Loucy (cell line): Measurements from ENCODE around the gene RHOT2.

Experiments used
- H2AFZ ChIP-seq: fragments of 200-600 bp; sonication (generic); 2 replicates; pipeline ENCODE4 v1.6.0; 2016; ENCODE audit warnings: antibody characterized with exemption, mild to moderate bottlenecking, low read length, moderate library complexity
- H3F3A ChIP-seq: fragments of 200-600 bp; 2 replicates; pipeline ENCODE4 v1.6.0; 2016; ENCODE audit warnings: antibody characterized with exemption, low read depth, mild to moderate bottlenecking
- H3K27me3 ChIP-seq: fragments of 200-600 bp; sonication (generic); 2 replicates; pipeline ENCODE4 v1.6.1; 2014; ENCODE audit warnings: low read length, mild to moderate bottlenecking; ENCODE audit not compliant: insufficient read depth, poor library complexity, severe bottlenecking
- H3K36me3 ChIP-seq: fragments of 200-600 bp; sonication (generic); 2 replicates; pipeline ENCODE4 v1.6.1; 2016; ENCODE audit warnings: low read length; ENCODE audit not compliant: insufficient read depth
- H3K4me1 ChIP-seq: fragments of 200-600 bp; sonication (generic); 2 replicates; pipeline ENCODE4 v1.5.1; 2014; ENCODE audit warnings: low read length, mild to moderate bottlenecking; ENCODE audit not compliant: insufficient read depth, poor library complexity, severe bottlenecking
- H3K4me2 ChIP-seq: fragments of 200-600 bp; sonication (generic); 2 replicates; pipeline ENCODE4 v1.6.0; 2014; ENCODE audit warnings: antibody characterized with exemption, low read length, low read depth, mild to moderate bottlenecking; ENCODE audit not compliant: poor library complexity, severe bottlenecking
- H3K4me3 ChIP-seq: fragments of 200-600 bp; sonication (generic); 2 replicates; pipeline ENCODE4 v1.5.1; 2014; ENCODE audit warnings: low read length, mild to moderate bottlenecking, mixed read lengths; ENCODE audit not compliant: poor library complexity, severe bottlenecking
- H3K79me2 ChIP-seq: fragments of 200-600 bp; sonication (generic); 2 replicates; pipeline ENCODE4 v1.6.1; 2014; ENCODE audit warnings: low read length; ENCODE audit not compliant: insufficient read depth
- H3K9ac ChIP-seq: fragments of 200-600 bp; sonication (generic); 2 replicates; pipeline ENCODE4 v1.6.0; 2014; ENCODE audit warnings: mild to moderate bottlenecking, low read depth, low read length, moderate library complexity; ENCODE audit not compliant: poor library complexity, severe bottlenecking
- H3K9me2 ChIP-seq: fragments of 200-600 bp; sonication (generic); replicated peaks from 2 replicates; pipeline ENCODE4 v1.6.1; 2016; ENCODE audit warnings: low read depth, low read length, mixed read lengths
- H3K9me3 ChIP-seq: fragments of 200-600 bp; sonication (generic); 2 replicates; pipeline ENCODE4 v1.6.1; 2014; ENCODE audit warnings: mild to moderate bottlenecking, antibody characterized with exemption, low read length, low read depth; ENCODE audit not compliant: insufficient read depth
- H4K20me1 ChIP-seq: fragments of 200-600 bp; sonication (generic); 2 replicates; pipeline ENCODE4 v1.6.0; 2014; ENCODE audit warnings: antibody characterized with exemption, low read length, mild to moderate bottlenecking; ENCODE audit not compliant: insufficient read depth, poor library complexity, severe bottlenecking
- EZH2phosphoT487 ChIP-seq: fragments of 200-600 bp; IDR thresholded peaks from 2 replicates; pipeline ENCODE4 v1.6.1; 2018; ENCODE audit warnings: antibody characterized with exemption, mild to moderate bottlenecking, moderate library complexity, borderline replicate concordance
- TF ChIP-seq, protein P1 (sequence below): fragments of 200-600 bp; sonication (generic); conservative IDR thresholded peaks from 2 replicates; pipeline ENCODE4 v1.5.1; 2014; ENCODE audit warnings: mild to moderate bottlenecking, antibody characterized with exemption, low read length

RHOT2 gene

DNA sequence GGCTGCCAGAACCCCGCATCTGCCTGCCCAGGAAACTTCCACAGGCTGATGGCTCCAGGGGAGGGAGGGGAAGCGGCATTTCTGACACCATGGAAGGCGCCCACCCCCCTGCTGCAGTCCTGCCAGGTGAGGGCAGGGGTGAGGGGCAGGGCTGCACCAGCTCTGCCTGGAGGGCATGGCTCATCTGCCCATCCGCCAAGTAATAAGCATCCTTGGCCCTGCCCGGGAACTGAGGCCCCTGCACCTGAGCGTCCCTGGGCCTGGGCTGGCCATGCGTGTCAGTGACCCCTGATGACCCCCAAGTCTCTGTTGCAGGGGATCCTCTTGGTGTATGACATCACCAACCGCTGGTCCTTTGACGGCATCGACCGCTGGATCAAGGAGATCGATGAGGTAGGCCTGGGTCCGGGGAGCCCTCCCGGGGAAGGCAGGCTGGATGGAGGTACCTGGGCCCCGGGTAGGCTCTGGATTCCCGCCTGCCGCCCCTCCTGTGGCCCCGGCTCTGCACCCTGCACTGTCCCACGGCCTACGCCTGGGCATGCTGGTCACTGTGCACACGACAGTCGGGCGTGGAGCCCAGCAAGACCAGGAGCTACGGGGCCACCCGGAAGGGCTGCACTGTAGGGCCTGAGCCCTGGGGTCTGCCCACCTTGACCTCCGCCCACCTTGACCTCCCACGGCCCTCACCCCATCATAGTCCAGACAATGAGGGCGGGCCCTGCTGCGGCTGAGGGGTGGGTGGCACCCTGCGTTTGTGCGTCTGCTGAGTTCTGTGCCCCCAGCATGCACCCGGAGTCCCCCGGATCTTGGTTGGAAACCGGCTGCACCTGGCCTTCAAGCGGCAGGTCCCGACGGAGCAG is 42.6 kb upstream of the RHOT2 start:
- Histone ChIP-seq H3K4me3 (no peak overlapping the region), H3K9me3 (no peaks in the 10 kb centered on the region), H3K4me1 (no peaks in the 10 kb centered on the region), H4K20me1 (no peaks in the 10 kb centered on the region), H2AFZ (no peak overlapping the region), H3K4me2 (no peak overlapping the region), H3F3A (no peaks in the 10 kb centered on the region), H3K9me2 (no peaks in the 10 kb centered on the region), H3K36me3 (no peaks in the 10 kb centered on the region), H3K27me3 (no peaks in the 10 kb centered on the region), H3K9ac (no peak overlapping the region), H3K79me2 (no peaks in the 10 kb centered on the region)
- TF ChIP-seq, protein P1, sequence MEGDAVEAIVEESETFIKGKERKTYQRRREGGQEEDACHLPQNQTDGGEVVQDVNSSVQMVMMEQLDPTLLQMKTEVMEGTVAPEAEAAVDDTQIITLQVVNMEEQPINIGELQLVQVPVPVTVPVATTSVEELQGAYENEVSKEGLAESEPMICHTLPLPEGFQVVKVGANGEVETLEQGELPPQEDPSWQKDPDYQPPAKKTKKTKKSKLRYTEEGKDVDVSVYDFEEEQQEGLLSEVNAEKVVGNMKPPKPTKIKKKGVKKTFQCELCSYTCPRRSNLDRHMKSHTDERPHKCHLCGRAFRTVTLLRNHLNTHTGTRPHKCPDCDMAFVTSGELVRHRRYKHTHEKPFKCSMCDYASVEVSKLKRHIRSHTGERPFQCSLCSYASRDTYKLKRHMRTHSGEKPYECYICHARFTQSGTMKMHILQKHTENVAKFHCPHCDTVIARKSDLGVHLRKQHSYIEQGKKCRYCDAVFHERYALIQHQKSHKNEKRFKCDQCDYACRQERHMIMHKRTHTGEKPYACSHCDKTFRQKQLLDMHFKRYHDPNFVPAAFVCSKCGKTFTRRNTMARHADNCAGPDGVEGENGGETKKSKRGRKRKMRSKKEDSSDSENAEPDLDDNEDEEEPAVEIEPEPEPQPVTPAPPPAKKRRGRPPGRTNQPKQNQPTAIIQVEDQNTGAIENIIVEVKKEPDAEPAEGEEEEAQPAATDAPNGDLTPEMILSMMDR, result no peak
- no peak for TF ChIP-seq EZH2phosphoT487

DNA sequence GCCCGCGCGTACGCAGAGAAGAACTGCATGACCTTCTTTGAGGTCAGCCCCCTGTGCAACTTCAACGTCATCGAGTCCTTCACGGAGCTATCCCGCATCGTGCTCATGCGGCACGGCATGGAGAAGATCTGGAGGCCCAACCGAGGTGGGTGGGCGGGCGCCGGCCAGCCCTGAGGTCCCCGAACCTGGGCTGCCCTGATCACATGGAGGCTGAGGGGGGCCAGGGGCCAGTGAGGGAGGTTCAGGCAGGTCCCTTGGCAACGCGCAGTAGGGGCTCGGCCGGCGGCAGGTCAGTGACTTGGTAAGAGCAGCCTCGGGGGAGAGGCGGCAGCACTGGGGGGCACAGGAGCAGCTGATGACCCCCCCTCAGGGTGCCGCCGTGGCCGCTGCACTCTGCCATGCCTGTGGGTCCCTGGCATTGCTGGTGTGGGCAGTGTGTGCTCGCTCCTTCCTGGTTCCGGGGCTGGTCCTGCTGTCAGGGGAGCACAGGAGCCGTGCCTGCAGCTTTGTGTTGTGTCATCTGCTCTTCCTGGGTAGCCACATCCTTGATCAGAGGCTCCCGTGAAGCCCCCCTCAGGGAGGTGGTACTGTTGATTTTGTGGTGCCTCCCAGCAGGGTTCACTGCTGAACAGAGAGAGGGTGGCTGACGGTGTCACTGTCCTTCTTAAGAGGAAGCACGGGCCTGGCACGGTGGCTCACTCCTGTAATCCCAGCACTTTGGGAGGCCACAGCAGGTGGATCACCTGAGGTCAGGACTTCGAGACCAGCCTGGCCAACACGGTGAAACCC is 41.8 kb upstream of the RHOT2 start:
- Histone ChIP-seq H3K27me3 (no peaks in the 10 kb centered on the region), H3K9ac (no peak overlapping the region), H3K4me1 (no peaks in the 10 kb centered on the region)

DNA sequence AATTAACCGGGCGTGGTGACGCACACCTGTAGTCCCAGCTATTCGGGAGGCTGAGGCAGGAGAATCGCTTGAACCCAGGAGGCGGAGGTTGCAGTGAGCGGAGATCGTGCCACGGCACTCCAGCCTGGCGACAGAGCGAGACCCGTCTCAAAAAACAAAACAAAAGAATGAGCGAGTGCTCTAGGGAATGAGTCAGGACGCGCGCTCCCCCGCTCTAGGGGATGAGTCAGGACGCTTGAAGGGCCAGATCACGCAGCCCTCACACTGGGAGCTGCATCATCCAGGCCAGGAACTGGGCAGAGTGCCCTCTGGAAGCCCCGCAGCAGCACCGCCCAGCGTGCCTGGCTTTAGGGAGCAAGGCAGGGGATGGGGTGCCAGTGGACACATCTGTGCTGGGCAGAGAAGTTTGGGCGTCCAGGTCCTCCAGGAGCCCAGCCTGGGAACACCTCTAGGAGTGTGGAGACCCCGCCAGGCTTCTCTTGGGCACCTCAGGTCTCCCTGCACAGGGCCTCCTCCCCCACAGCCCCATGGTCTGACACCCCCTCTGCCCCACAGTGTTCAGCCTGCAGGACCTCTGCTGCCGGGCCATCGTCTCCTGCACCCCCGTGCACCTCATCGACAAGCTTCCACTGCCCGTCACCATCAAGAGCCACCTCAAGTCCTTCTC is 41.0 kb upstream of the RHOT2 start:
- Histone ChIP-seq H4K20me1 (no peaks in the 10 kb centered on the region), H3K79me2 (no peaks in the 10 kb centered on the region), H3K9ac (no peak overlapping the region), H2AFZ (no peak overlapping the region), H3K27me3 (no peaks in the 10 kb centered on the region), H3K36me3 (no peaks in the 10 kb centered on the region), H3K9me2 (no peaks in the 10 kb centered on the region), H3K9me3 (no peaks in the 10 kb centered on the region), H3K4me3 (no peak overlapping the region), H3K4me2 (no peak overlapping the region), H3F3A (no peaks in the 10 kb centered on the region), H3K4me1 (no peaks in the 10 kb centered on the region)
- TF ChIP-seq, protein P1, result no peak
- TF ChIP-seq EZH2phosphoT487, result no peak

More for the DNA sequence above, 41.8 kb upstream of the RHOT2 start:
- Histone ChIP-seq H3K4me2 (no peak overlapping the region), H3K9me3 (no peaks in the 10 kb centered on the region), H3F3A (no peaks in the 10 kb centered on the region), H3K4me3 (no peak overlapping the region), H3K9me2 (no peaks in the 10 kb centered on the region), H3K36me3 (no peaks in the 10 kb centered on the region), H2AFZ (no peak overlapping the region), H3K79me2 (no peaks in the 10 kb centered on the region), H4K20me1 (no peaks in the 10 kb centered on the region)
- TF ChIP-seq EZH2phosphoT487, result no peak
- TF ChIP-seq, protein P1, result no peak
